Suprapubic skin (tissue), 4 donors: Measurements from ENCODE around the gene TEX54.

ENCODE experiments used
- POLR2A ChIP-seq, 2 donors: fragments of 450-650 bp; IDR thresholded peaks; one replicate each; pipeline ENCODE4 v1.6.1; 2017; ENCODE audit warnings: antibody characterized with exemption in 2 of 2, mild to moderate bottlenecking in 2 of 2, moderate library complexity in 2 of 2
- POLR2AphosphoS5 ChIP-seq, 3 donors: sonication (generic); formaldehyde crosslinking; IDR thresholded peaks; one replicate each; pipeline ENCODE4 v1.6.1; 2017; ENCODE audit warnings: antibody characterized with exemption in 3 of 3
- TF ChIP-seq, protein P1 (sequence below), 2 donors: fragments of 200-600 bp in 1 of 2; fragments of 450-650 bp in 1 of 2; sonication (generic) in 1 of 2; IDR thresholded peaks; one replicate each; pipeline ENCODE4 v1.5.1; 2016 to 2019; ENCODE audit warnings: antibody characterized with exemption in 2 of 2, mild to moderate bottlenecking in 1 of 2, moderate library complexity in 1 of 2

GRCh38 chr11:62875698-62876478, 43.2 kb upstream of the TEX54 start:
- TF ChIP-seq, protein P1, sequence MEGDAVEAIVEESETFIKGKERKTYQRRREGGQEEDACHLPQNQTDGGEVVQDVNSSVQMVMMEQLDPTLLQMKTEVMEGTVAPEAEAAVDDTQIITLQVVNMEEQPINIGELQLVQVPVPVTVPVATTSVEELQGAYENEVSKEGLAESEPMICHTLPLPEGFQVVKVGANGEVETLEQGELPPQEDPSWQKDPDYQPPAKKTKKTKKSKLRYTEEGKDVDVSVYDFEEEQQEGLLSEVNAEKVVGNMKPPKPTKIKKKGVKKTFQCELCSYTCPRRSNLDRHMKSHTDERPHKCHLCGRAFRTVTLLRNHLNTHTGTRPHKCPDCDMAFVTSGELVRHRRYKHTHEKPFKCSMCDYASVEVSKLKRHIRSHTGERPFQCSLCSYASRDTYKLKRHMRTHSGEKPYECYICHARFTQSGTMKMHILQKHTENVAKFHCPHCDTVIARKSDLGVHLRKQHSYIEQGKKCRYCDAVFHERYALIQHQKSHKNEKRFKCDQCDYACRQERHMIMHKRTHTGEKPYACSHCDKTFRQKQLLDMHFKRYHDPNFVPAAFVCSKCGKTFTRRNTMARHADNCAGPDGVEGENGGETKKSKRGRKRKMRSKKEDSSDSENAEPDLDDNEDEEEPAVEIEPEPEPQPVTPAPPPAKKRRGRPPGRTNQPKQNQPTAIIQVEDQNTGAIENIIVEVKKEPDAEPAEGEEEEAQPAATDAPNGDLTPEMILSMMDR (IDR thresholded peaks at IDR 0.05) = no peak
- TF ChIP-seq POLR2AphosphoS5 (IDR thresholded peaks at IDR 0.05) = no peak
- no peak for TF ChIP-seq POLR2A (IDR thresholded peaks at IDR 0.05)
